H1 (cell line): ENCODE measurements around the gene GNB1L.

Experiments used
- ATF3 ChIP-seq: IDR thresholded peaks from 2 replicates; pipeline ENCODE4 v1.6.1; 2011; ENCODE audit warnings: low read depth, mild to moderate bottlenecking, low read length; ENCODE audit not compliant: insufficient read depth
- CHD2 ChIP-seq: IDR thresholded peaks from 2 replicates; pipeline ENCODE4 v1.6.1; 2012; ENCODE audit warnings: low read length, improper control_type of control experiment
- CTCF ChIP-seq, 3 experiments: IDR thresholded peaks; 1 replicate in 2 of 3; 2 replicates in 1 of 3; pipeline versions ENCODE4 v1.5.1 to v1.6.1; 2011; ENCODE audit warnings: low read length in 3 of 3, mild to moderate bottlenecking in 3 of 3, inconsistent platforms in 2 of 3, low read depth in 1 of 3, moderate library complexity in 1 of 3; ENCODE audit not compliant: insufficient read depth in 1 of 3; ENCODE audit errors: control extremely low read depth in 1 of 3
- EP300 ChIP-seq, 2 experiments: IDR thresholded peaks; 1 replicate in 1 of 2; 2 replicates in 1 of 2; pipeline ENCODE4 v1.6.1; 2011 to 2012; ENCODE audit warnings: low read depth in 2 of 2, low read length in 2 of 2, mild to moderate bottlenecking in 2 of 2, borderline replicate concordance in 1 of 2, inconsistent platforms in 1 of 2, moderate library complexity in 1 of 2
- EZH2 ChIP-seq: fragments of 200-600 bp; sonication (generic); IDR thresholded peaks from 2 replicates; pipeline ENCODE4 v1.7.1; 2012; ENCODE audit warnings: low read depth, mild to moderate bottlenecking, moderate library complexity, low read length, inconsistent platforms; ENCODE audit not compliant: severe bottlenecking
- GABPA ChIP-seq: IDR thresholded peaks from 2 replicates; pipeline ENCODE4 v1.6.1; 2011; ENCODE audit warnings: mild to moderate bottlenecking, low read length, moderate library complexity, borderline replicate concordance; ENCODE audit not compliant: insufficient read depth
- HDAC2 ChIP-seq, 2 experiments: fragments of 300-600 bp in 1 of 2; sonication (generic) in 1 of 2; IDR thresholded peaks; 2 replicates each; pipeline ENCODE4 v1.6.1; 2011 to 2012; ENCODE audit warnings: low read depth in 2 of 2, low read length in 2 of 2, mild to moderate bottlenecking in 2 of 2, moderate library complexity in 2 of 2, borderline replicate concordance in 1 of 2, inconsistent platforms in 1 of 2
- NRF1 ChIP-seq: IDR thresholded peaks from 2 replicates; pipeline ENCODE4 v1.6.1; 2011; ENCODE audit warnings: mild to moderate bottlenecking, low read depth, low read length, improper control_type of control experiment
- POLR2A ChIP-seq, 2 experiments: IDR thresholded peaks; 1 replicate in 1 of 2; 2 replicates in 1 of 2; pipeline ENCODE4 v1.6.1; 2011; ENCODE audit warnings: low read depth in 2 of 2, low read length in 2 of 2, mild to moderate bottlenecking in 2 of 2; ENCODE audit errors: control extremely low read depth in 1 of 2
- POU5F1 ChIP-seq: IDR thresholded peaks from 2 replicates; pipeline ENCODE4 v1.6.1; 2011; ENCODE audit warnings: low read depth, mild to moderate bottlenecking, low read length, moderate library complexity
- TAF1 ChIP-seq: IDR thresholded peaks from 2 replicates; pipeline ENCODE4 v1.6.1; 2011; ENCODE audit warnings: mild to moderate bottlenecking, low read depth, low read length
- YY1 ChIP-seq: IDR thresholded peaks from 2 replicates; pipeline ENCODE4 v1.6.1; 2011; ENCODE audit warnings: low read depth, mild to moderate bottlenecking, low read length
- ZNF274 ChIP-seq: IDR thresholded peaks from 2 replicates; pipeline ENCODE4 v1.7.0; 2012; ENCODE audit warnings: low read length, borderline replicate concordance; ENCODE audit errors: extremely low read depth

GRCh38 chr22:19765477-19766239 lies 89.0 kb downstream of the GNB1L start:
- TF ChIP-seq POU5F1: no peak
- no peak for TF ChIP-seq ATF3
- no peak for TF ChIP-seq EP300 (IDR thresholded peaks at IDR 0.05; ENCODE audit: borderline replicate concordance in 1 of 2, low read depth in 2 of 2, low read length in 2 of 2)
- no peak for TF ChIP-seq YY1
- no peak for TF ChIP-seq POLR2A (IDR thresholded peaks at IDR 0.05; ENCODE audit: control extremely low read depth in 1 of 2, low read depth in 2 of 2, low read length in 2 of 2)
- TF ChIP-seq GABPA: no peak
- TF ChIP-seq CTCF (IDR thresholded peaks at IDR 0.05; ENCODE audit: control extremely low read depth in 1 of 3, insufficient read depth in 1 of 3, low read depth in 1 of 3, low read length in 3 of 3): no peak
- no peak for TF ChIP-seq TAF1
- TF ChIP-seq EZH2: peak; percentile 25
- TF ChIP-seq HDAC2 (IDR thresholded peaks at IDR 0.05; ENCODE audit: borderline replicate concordance in 1 of 2, low read depth in 2 of 2, low read length in 2 of 2): 0 out of 4 replicates have a peak, but pooled peaks of 1 of the 2 experiments have one; percentile 29
- TF ChIP-seq NRF1: no peak
- no peak for TF ChIP-seq ZNF274
- no peak for TF ChIP-seq CHD2
